HepG2 (cell line): ENCODE measurements around the gene ITGB7. TPM values are rescaled to one million over a fixed set of nuclear protein-coding genes. Genes with fewer than 3 reads are reported as not detected.

Source experiments
- ATF2 ChIP-seq: sonication (generic); formaldehyde crosslinking; IDR thresholded peaks from 2 replicates; pipeline ENCODE4 v1.4.0; 2020; ENCODE audit warnings: missing genetic modification reagents
- E2F1 ChIP-seq: sonication (generic); formaldehyde crosslinking; IDR thresholded peaks from 2 replicates; pipeline ENCODE4 v1.5.0; 2020; ENCODE audit warnings: missing genetic modification reagents
- E2F2 ChIP-seq: sonication (generic); formaldehyde crosslinking; IDR thresholded peaks from 2 replicates; pipeline ENCODE4 v1.4.0; 2020; ENCODE audit warnings: missing genetic modification reagents, borderline replicate concordance
- ESRRA ChIP-seq: sonication (generic); formaldehyde crosslinking; IDR thresholded peaks from 2 replicates; pipeline ENCODE4 v1.5.1; 2020; ENCODE audit warnings: mild to moderate bottlenecking, low read depth, missing genetic modification reagents
- ETV5 ChIP-seq: IDR thresholded peaks from 2 replicates; pipeline ENCODE4 v1.6.1; 2018; ENCODE audit warnings: missing biosample characterization, missing genetic modification reagents, inconsistent platforms, borderline replicate concordance
- HCFC1 ChIP-seq: fragments of 150-350 bp; IDR thresholded peaks from 2 replicates; pipeline ENCODE4 v1.6.1; 2014; ENCODE audit warnings: low read depth, low read length
- HES4 ChIP-seq: sonication (generic); formaldehyde crosslinking; IDR thresholded peaks from 2 replicates; pipeline ENCODE4 v1.9.0; 2021; ENCODE audit warnings: mild to moderate bottlenecking, missing genetic modification reagents, borderline replicate concordance
- KDM5B ChIP-seq: sonication (generic); formaldehyde crosslinking; IDR thresholded peaks from 2 replicates; pipeline ENCODE4 v1.4.0; 2020; ENCODE audit warnings: missing genetic modification reagents, mild to moderate bottlenecking, borderline replicate concordance
- LCORL ChIP-seq, 2 experiments: fragments of 450-650 bp in 1 of 2; sonication (generic) in 1 of 2; formaldehyde crosslinking in 1 of 2; IDR thresholded peaks; 2 replicates each; pipeline versions ENCODE4 v1.5.0 to v1.6.1; 2017 to 2020; ENCODE audit warnings: antibody characterized with exemption in 1 of 2, missing genetic modification reagents in 1 of 2
- NFATC3 ChIP-seq: sonication (generic); formaldehyde crosslinking; IDR thresholded peaks from 2 replicates; pipeline ENCODE4 v1.5.1; 2020; ENCODE audit warnings: mild to moderate bottlenecking, missing genetic modification reagents
- RELA ChIP-seq: sonication (generic); formaldehyde crosslinking; IDR thresholded peaks from 2 replicates; pipeline ENCODE4 v1.4.0; 2020; ENCODE audit warnings: missing genetic modification reagents
- SALL2 ChIP-seq: sonication (generic); formaldehyde crosslinking; IDR thresholded peaks from 2 replicates; pipeline ENCODE4 v1.8.1; 2023; ENCODE audit warnings: mild to moderate bottlenecking, missing genetic modification reagents, inconsistent platforms
- ZBTB7B ChIP-seq: sonication (generic); formaldehyde crosslinking; IDR thresholded peaks from 2 replicates; pipeline ENCODE4 v1.4.0; 2020; ENCODE audit warnings: missing genetic modification reagents
- ZFY ChIP-seq: sonication (generic); formaldehyde crosslinking; IDR thresholded peaks from 2 replicates; pipeline ENCODE4 v1.4.0; 2020; ENCODE audit warnings: missing genetic modification reagents
- ZMAT5 ChIP-seq: sonication (generic); formaldehyde crosslinking; IDR thresholded peaks from 2 replicates; pipeline ENCODE4 v1.5.0; 2020; ENCODE audit warnings: mild to moderate bottlenecking, low read depth, missing genetic modification reagents, borderline replicate concordance
- ZNF224 ChIP-seq: sonication (generic); formaldehyde crosslinking; IDR thresholded peaks from 2 replicates; pipeline ENCODE4 v1.5.0; 2020; ENCODE audit warnings: mild to moderate bottlenecking, missing genetic modification reagents
- ZNF550 ChIP-seq: sonication (generic); formaldehyde crosslinking; IDR thresholded peaks from 2 replicates; pipeline ENCODE4 v1.4.0; 2020; ENCODE audit warnings: mild to moderate bottlenecking, missing genetic modification reagents, borderline replicate concordance
- ZNF704 ChIP-seq: sonication (generic); formaldehyde crosslinking; IDR thresholded peaks from 2 replicates; pipeline ENCODE4 v1.8.1; 2023; ENCODE audit warnings: mild to moderate bottlenecking, inconsistent platforms, moderate library complexity, missing genetic modification reagents, borderline replicate concordance
- polyA plus RNA-seq, 8 experiments: library from polyadenylated mRNA; depleted of rRNA in 3 of 8; stranded (reverse) in 7 of 8; unstranded in 1 of 8; fragments of >200 nt; fragmentation: Illumina TruSeq in 4 of 8; extraction: Trizol in 4 of 8; gene quantifications; 2 replicates each; pipeline versions ENCODE4 v1.2.1 to v1.2.3, GENCODE V29; 2011 to 2016; ENCODE audit warnings: low read depth in 4 of 8, missing spikeins in 1 of 8, mixed read lengths in 1 of 8; ENCODE audit not compliant: insufficient read depth in 1 of 8
- total RNA-seq, 5 experiments: library from RNA; depleted of rRNA; stranded (reverse); fragments of >200 nt; fragmentation: Illumina TruSeq; extraction: Trizol; gene quantifications; 2 replicates each; pipeline ENCODE4 v1.2.3, GENCODE V29; 2016; ENCODE audit warnings: low read depth in 1 of 5
- TF ChIP-seq, protein P1 (sequence below): sonication (generic); formaldehyde crosslinking; IDR thresholded peaks from 2 replicates; pipeline ENCODE4 v1.8.1; 2023; ENCODE audit warnings: mild to moderate bottlenecking, missing genetic modification reagents

The ITGB7 gene
- total and polyA plus RNA-seq, 2 of the 13 experiments (the other 11 are each of a cell fraction or from before 2014, with no cell fraction given), result 0.16 to 0.18 TPM

DNA sequence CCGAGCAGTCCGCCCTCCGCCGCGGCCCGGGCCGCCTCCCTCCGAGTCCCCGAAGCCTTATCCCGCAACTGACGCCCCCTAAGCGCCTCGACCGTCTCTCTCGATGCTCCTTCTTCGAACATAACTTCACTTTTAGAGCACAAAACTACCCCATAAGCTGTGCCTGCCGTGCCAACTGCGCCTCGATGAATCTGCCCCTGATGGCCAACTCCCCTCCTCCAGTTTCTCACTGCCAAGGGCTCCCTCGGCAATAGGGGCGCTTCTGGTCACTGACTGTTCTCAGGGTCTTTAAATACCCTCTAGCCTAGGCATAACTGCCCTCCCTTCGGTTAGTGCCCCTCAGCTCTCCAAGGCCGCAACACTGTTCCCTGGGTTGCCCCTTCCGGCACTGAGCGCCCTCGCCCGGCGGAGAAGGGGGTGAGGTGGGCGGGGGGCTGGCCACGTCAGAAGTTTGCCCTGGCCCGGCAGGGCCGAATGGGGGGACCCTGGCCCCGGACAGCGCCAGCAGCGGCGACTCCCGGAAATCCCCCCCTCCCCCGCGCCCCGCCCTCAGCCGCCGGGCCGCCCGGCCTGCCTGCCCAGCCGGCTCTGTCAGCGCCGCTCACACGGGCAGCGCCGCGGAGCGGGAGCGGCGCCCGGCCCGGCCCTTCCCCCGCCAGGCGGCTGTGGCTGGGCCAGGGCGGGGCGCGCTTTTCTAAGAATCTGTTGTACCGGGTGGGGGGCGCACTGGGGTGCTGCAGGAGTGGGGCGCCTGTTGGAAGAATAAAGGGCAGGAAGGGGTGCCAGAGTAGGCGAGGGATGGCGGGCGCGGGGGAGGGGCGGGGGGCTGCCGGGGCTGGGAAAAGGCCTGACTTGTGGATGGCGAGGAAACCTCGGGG, 14.4 kb upstream of the ITGB7 start (continued):
- TF ChIP-seq KDM5B (peak; percentile 25; the same call in 1 of the 2 replicates), NFATC3 (CRISPR knock-in tag) (peak; percentile 25; the same call in 1 of the 2 replicates), E2F2 (CRISPR knock-in tag) (no peak), LCORL (IDR thresholded peaks at IDR 0.05) (no peak), LCORL (CRISPR knock-in tag; IDR thresholded peaks at IDR 0.05) (peak; percentile 66; the same call in 1 of the 2 replicates), ETV5 (CRISPR knock-in tag) (peak; percentile 78), ZNF550 (CRISPR knock-in tag) (no peak), E2F1 (CRISPR knock-in tag) (peak; percentile 50; the same call in 1 of the 2 replicates), SALL2 (CRISPR knock-in tag) (peak; percentile 57; the same call in 1 of the 2 replicates), HES4 (CRISPR knock-in tag) (peak; percentile 55; the same call in 1 of the 2 replicates), ZNF224 (CRISPR knock-in tag) (no peak), ESRRA (0 out of 2 replicates have a peak, but pooled peaks have one; percentile 35), HCFC1 (no peak), ATF2 (CRISPR knock-in tag) (0 out of 2 replicates have a peak, but pooled peaks have one; percentile 18), RELA (peak; percentile 47; the same call in 1 of the 2 replicates), ZMAT5 (no peak), ZBTB7B (CRISPR knock-in tag) (peak; percentile 78), ZNF704 (CRISPR knock-in tag) (no peak), ZFY (CRISPR knock-in tag) (peak; percentile 57)
- TF ChIP-seq, protein P1, sequence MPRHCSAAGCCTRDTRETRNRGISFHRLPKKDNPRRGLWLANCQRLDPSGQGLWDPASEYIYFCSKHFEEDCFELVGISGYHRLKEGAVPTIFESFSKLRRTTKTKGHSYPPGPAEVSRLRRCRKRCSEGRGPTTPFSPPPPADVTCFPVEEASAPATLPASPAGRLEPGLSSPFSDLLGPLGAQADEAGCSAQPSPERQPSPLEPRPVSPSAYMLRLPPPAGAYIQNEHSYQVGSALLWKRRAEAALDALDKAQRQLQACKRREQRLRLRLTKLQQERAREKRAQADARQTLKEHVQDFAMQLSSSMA (CRISPR knock-in tag), result no peak
